ENCODE data around the gene CYP20A1.
A peak's percentile ranks its signal among the peaks of the same experiment; 100 is the strongest.

DNA sequence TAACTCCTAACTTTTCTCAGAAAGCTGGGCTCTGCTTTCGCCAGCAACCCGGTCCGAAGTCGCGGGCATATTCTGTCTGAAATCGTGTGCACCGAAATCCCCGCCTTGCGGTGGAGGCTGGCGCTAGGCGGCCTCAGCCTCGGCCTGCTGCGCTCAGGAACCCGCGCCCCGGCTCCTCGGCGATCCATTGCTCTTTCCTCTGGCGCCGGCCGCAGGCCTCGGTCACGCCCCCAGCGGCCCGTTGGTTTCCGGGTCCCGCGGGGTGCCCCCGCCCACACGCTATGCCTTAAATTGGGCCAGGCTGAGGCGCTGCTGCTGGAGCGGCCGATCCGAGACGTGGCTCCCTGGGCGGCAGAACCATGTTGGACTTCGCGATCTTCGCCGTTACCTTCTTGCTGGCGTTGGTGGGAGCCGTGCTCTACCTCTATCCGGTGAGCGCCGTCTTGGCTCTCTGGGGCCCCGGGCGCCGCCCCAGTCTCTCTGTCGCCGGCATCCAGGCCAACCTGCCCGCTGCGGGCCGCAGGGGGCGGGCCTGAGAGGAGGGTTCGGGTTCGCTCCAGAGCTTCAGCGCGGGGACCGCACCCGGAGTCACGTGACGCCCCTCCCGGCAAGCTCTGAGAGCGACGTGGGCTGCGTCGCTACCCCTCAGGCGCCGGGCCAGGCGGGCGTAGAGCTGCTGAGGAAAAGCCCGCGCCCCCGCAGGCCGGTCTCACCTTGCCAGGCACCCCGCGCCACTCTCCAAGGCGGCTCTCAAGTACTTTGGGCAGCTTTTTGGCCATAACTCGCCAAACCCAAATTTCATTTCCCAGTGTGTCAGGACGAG, at the start of gene CYP20A1:
- TF ChIP-seq SIN3A (IDR thresholded peaks at IDR 0.05; ENCODE audit: borderline replicate concordance, insufficient read depth, low read length) (no peak), TAF1 (IDR thresholded peaks at IDR 0.05; ENCODE audit: borderline replicate concordance, insufficient read depth, low read length) (no peak), POLR2AphosphoS5 (IDR thresholded peaks at IDR 0.05; ENCODE audit: low read depth, low read length) (peak; percentile 91)
- TF ChIP-seq, protein P1, sequence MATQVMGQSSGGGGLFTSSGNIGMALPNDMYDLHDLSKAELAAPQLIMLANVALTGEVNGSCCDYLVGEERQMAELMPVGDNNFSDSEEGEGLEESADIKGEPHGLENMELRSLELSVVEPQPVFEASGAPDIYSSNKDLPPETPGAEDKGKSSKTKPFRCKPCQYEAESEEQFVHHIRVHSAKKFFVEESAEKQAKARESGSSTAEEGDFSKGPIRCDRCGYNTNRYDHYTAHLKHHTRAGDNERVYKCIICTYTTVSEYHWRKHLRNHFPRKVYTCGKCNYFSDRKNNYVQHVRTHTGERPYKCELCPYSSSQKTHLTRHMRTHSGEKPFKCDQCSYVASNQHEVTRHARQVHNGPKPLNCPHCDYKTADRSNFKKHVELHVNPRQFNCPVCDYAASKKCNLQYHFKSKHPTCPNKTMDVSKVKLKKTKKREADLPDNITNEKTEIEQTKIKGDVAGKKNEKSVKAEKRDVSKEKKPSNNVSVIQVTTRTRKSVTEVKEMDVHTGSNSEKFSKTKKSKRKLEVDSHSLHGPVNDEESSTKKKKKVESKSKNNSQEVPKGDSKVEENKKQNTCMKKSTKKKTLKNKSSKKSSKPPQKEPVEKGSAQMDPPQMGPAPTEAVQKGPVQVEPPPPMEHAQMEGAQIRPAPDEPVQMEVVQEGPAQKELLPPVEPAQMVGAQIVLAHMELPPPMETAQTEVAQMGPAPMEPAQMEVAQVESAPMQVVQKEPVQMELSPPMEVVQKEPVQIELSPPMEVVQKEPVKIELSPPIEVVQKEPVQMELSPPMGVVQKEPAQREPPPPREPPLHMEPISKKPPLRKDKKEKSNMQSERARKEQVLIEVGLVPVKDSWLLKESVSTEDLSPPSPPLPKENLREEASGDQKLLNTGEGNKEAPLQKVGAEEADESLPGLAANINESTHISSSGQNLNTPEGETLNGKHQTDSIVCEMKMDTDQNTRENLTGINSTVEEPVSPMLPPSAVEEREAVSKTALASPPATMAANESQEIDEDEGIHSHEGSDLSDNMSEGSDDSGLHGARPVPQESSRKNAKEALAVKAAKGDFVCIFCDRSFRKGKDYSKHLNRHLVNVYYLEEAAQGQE (IDR thresholded peaks at IDR 0.05; ENCODE audit: insufficient read depth in 1 of 2, low read depth in 2 of 2, low read length in 2 of 2), result peak in 1 of 2 experiments; percentile 27; a peak in 1 of 4 replicates
